KBM-7 (cell line): ENCODE data around the gene MIF.
"Not testable (repeated sequence)": the region's sequence is repeated elsewhere in the genome, so short reads cannot be mapped to it uniquely, and the experiment has no call there.

Source experiments
- DNase-seq: peaks from one replicate; pipeline ENCODE4 v3.0.0-alpha.2; 2015
- in situ Hi-C: fragments of 300-500 bp; cut with MboI; formaldehyde crosslinking; loops from 2 replicates; pipeline ENCODE4 v1.14.3; 2020; ENCODE audit warnings: low sequenced_read_pairs, low pct_unique_long_range_greater_than_20kb, mixed read lengths

The MIF gene

GRCh38 chr22:23893945-23894709 lies at the start of gene MIF:
Gene MIF, plus strand, starts transcription at chr22:23894383. Its CDS starts 92 bp downstream, at chr22:23894475.
- in situ Hi-C loops, result no loop called here
- peak; percentile 99 for DNase-seq

GRCh38 chr22:23844739-23845202 lies 49.4 kb upstream of the MIF start:
- in situ Hi-C loops, result no loop called here
- no peak for DNase-seq

- DNase-seq, result no peak
- in situ Hi-C loops, result no loop called here
These were observed 48.7 kb upstream of the MIF start for GRCh38 chr22:23845265-23846080.

DNA sequence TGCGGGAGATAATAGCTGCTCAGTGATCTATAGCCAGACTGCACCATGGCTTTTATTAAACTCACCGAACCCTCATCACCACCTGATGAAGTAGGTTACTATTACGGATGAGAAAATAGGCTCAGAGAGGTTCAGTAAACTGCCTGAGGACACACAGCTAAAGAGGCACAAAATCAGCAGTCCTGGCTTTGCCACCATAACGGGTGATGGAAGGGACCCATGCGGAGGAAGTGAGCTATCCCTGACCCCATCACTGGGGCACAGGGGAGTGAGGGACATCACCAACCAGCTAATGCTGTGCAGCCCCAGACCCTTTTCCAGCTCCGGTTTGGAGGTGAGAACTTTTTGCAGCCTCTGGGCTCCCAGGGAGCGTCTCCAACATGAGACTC lies 48.1 kb upstream of the MIF start:
- DNase-seq, result no peak
- in situ Hi-C loops, result no loop called here

GRCh38 chr22:23847310-23847920 lies 46.8 kb upstream of the MIF start:
- no peak for DNase-seq
- in situ Hi-C loops, result no loop called here

DNA sequence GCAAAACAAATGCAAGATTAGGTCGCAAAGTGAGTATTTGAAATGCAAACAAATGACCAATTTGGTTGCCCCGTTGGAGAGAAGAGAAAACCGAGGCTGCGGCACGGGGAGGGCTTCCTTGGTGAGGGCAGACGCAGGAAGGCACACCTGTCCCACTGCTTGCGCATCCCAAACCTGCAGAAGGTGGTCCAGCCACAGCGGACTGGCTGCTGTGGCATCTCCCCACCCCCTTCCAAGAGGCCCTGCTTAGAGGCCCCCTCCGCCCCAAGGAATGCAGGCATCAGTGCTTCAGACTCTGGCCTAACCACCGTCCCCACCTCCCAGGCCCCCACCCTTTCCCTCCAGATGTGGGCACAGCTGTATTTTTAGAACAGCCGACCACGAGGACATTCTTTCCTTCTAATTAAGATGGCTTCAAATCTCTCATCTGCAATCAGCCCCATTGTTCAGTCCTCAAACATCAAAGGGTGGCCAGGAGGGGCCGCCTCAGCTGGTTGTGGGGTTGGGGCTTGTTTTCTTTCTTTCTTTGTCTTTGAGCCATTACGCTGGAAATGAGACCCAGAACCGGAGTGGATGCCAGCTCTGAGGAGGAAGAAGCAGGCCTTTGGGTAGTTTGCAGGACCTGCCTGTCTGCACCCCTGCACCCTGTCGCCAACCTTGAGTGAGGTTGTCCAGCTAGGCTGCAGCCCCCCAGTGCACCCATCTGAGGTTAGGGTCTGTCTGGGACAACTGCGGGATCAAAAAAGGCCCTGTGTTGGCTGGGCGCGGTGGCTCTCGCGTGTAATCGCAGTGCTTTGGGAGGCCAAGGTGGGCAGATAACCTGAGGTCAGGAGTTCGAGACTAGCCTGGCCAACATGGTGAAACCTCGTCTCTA lies 46.0 kb upstream of the MIF start:
- DNase-seq, result no peak
- in situ Hi-C loops, result no loop called here

GRCh38 chr22:23849009-23850006 lies 44.9 kb upstream of the MIF start:
- in situ Hi-C loops, result no loop called here
- peak; percentile 86 for DNase-seq

DNA sequence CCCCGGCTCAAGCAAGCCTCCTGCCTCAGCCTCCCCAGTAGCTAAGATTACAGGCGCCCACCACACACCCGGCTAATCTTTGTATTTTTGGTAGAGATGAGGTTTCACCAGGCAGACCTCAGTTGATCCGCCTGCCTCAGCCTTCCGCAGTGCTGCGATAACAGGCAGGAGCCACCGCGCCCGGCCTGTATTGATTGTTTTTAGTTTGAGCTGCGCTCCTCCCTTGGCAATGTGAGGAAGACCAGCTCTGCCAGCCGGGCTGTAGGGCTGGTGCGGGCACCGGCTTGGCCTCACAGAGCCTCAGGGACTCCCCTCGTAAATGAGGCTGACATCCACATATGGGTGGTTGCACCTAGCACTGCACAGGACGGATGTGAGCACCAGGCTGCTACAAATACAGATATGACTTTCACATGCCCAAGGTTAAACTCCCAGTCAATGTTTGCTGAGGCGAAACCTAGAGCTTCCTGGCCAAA lies 44.0 kb upstream of the MIF start:
- in situ Hi-C loops, result no loop called here
- no peak for DNase-seq

- in situ Hi-C loops, result no loop called here
- DNase-seq, result peak; percentile 66
These were observed 37.2 kb upstream of the MIF start for GRCh38 chr22:23856721-23857605.

DNA sequence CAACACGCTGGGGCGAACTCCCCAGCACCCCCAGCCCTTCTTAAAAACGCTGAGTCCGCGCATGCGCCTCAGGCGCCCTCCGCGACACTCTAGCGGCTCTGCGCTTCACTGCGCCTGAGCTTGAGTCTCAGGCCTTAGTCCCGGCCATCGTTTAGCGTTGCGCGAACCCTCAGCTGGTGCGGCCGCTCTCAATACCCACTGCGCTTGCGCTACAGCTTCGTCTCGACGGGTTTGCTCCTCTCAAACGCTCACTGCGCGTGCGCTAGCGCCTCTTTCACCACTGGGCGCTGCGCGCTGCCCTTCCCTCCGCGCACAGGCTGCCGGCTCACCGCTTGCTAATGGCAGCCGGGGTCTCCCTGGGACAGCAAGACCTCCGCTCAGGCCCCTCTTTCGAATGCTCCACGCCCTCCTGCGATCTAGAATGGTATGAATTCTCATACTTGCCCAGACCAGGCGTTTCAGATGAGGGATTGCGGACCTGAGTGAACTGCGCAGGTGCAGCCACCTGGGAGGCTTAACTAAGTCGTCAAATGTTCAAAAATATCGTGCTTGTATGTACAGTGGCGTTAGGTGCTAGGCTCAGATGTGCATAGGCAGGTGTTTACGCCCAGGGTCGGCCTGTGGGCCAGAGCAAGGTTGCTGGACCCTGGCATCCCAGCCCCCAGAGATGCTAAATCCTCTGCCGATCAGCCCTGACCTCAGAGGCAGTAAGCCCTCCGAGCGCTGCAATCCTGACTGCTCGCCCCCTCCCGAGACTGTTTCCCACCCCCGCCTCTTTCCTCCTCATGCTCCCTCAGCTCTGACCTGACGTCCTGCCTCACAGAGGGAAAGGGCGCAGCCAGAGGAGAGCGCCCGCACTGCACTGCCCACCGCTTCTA lies 36.3 kb upstream of the MIF start, which contains the start of gene SLC2A11:
SLC2A11 (plus strand) TSS at position 270 of the 878 bp plus-strand sequence; CDS start at position 395, 125 bp downstream.
- peak; percentile 96 for DNase-seq
- in situ Hi-C loops, result no loop called here

DNA sequence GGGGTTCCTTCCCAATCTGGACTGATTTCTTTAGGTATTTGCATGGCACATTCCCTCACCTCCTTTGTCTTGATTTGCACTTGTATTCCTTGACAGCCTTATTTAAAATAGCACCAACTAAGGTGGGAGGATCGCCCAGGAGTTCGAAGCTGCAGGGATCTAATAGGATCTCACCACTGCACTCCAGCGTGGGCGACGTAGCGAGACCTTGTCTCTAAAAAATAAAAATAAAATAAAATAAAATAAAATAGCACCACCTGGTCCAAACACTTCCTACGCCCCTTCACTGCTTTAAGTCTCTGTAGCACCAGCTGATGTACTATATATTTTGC lies 35.7 kb upstream of the MIF start:
- in situ Hi-C loops, result no loop called here
- DNase-seq, result no peak

DNA sequence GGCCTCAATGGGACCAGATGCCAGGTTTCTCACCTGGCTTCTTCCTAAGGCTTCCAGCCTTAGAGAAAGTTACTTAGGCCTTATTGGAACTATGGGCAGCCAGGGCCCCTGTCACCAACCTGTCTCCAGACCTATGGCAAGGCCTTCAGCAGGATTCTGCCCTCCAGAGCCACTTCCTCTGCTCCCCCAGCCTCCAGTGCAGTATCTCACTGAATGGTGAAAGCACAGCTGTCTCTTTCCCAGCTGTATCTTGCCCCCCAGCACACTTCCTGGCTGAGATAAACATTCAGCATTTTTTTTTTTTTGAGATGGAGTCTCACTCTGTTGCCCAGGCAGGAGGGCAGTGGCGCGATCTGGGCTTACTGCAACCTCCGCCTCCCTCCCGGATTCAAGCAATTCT lies 35.0 kb upstream of the MIF start:
- in situ Hi-C loops, result no loop called here
- DNase-seq, result no peak

GRCh38 chr22:23860187-23860586 lies 34.0 kb upstream of the MIF start:
- DNase-seq, in situ Hi-C loops: not testable (repeated sequence)

DNA sequence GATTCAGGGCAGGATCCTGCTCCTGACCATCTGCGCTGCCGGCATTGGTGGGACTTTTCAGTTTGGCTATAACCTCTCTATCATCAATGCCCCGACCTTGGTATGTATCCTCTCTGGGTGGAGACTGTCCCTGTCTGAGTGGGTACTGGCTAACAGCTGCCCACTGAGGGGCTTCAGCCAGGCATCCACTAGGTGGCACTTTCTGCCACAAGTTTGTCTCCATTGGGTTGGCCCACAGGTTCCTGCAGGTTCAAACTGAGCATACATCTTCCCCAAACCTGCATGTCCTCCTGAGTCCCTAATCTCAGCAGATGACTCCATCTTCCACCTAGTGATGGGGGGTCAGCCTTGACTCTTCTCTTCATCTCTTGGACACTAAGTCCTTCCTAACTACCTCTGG lies 32.1 kb upstream of the MIF start:
- in situ Hi-C loops, result no loop called here
- peak; percentile 64 for DNase-seq

DNA sequence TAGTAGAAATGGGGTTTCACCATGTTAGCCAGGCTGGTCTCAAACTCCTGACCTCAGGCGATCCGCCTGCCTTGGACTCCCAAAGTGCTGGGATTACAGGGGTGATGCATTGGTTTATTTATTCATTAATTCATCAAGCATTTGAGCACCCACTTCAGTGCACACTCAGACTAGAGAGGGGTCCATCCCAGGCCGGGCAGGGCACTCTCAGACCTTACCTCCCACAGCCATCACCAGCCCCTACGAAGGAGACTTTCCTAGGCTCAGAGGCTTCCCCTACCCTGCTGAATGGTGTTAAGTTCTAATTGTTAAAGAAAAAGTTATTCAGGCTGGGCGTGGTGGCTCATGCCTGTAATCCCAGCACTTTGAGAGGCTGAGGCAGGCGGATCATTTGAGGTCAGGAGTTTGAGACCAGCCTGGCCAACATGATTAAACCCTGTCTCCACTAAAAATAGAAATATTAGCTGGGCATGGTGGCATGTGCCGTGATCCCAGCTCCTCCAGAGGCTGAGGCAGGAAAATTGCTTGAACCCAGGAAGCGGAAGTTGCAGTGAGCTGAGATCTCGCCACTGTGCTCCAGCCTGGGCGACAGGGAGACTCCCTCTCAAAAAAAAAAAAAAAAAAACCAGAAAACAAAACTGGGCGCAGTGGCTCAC lies 29.6 kb upstream of the MIF start:
- in situ Hi-C loops, result not testable (repeated sequence)

More for the DNA sequence above, 29.6 kb upstream of the MIF start:
- not testable (repeated sequence) for DNase-seq
